SK-N-SH treated with all-trans-retinoic acid at 6 μM for 48 hours (cell line): ENCODE data around the gene SIK3.

Source experiments
- ATAC-seq: fragments of 200-7000 bp; cut with Tn5 transposase; 3 replicates; pipeline ENCODE4 v1.9.1; 2020; ENCODE audit warnings: mild to moderate bottlenecking, moderate library complexity
- ARNTL ChIP-seq: fragments of 450-650 bp; formaldehyde crosslinking; IDR thresholded peaks from 2 replicates; pipeline ENCODE4 v1.5.0; 2020; ENCODE audit warnings: low read depth, mild to moderate bottlenecking, moderate library complexity, borderline replicate concordance
- CREB5 ChIP-seq: fragments of 250-450 bp; sonication (Bioruptor Pico); IDR thresholded peaks from 2 replicates; pipeline ENCODE4 v1.5.1; 2020; ENCODE audit warnings: low read depth, mild to moderate bottlenecking, moderate library complexity
- CSDC2 ChIP-seq: fragments of 250-450 bp; sonication (Bioruptor Pico); IDR thresholded peaks from 2 replicates; pipeline ENCODE4 v1.5.0; 2020; ENCODE audit warnings: mild to moderate bottlenecking, moderate library complexity
- CSRNP3 ChIP-seq: fragments of 250-450 bp; sonication (Bioruptor Pico); IDR thresholded peaks from 2 replicates; pipeline ENCODE4 v1.5.1; 2021; ENCODE audit warnings: mild to moderate bottlenecking, moderate library complexity
- ESRRG ChIP-seq: fragments of 250-450 bp; sonication (Bioruptor Pico); IDR thresholded peaks from 2 replicates; pipeline ENCODE4 v1.6.1; 2021; ENCODE audit warnings: mild to moderate bottlenecking
- GLIS3 ChIP-seq: fragments of 250-450 bp; sonication (Bioruptor Pico); IDR thresholded peaks from 2 replicates; pipeline ENCODE4 v1.5.0; 2020; ENCODE audit warnings: mild to moderate bottlenecking, moderate library complexity
- ISL1 ChIP-seq: fragments of 250-450 bp; sonication (Bioruptor Pico); IDR thresholded peaks from 2 replicates; pipeline ENCODE4 v2.1.2; 2022; ENCODE audit warnings: mild to moderate bottlenecking, moderate library complexity
- OSR1 ChIP-seq: fragments of 250-450 bp; sonication (Bioruptor Pico); IDR thresholded peaks from 2 replicates; pipeline ENCODE4 v1.8.0; 2022; ENCODE audit warnings: moderate library complexity, mild to moderate bottlenecking, inconsistent platforms
- PATZ1 ChIP-seq: fragments of 250-450 bp; sonication (Bioruptor Pico); IDR thresholded peaks from 2 replicates; pipeline ENCODE4 v1.8.0; 2020; ENCODE audit warnings: mild to moderate bottlenecking, moderate library complexity, borderline replicate concordance
- POU6F1 ChIP-seq: fragments of 250-450 bp; sonication (Bioruptor Pico); IDR thresholded peaks from 2 replicates; pipeline ENCODE4 v1.8.0; 2021; ENCODE audit warnings: low read depth, mild to moderate bottlenecking, moderate library complexity, borderline replicate concordance
- PPARA ChIP-seq: fragments of 250-450 bp; sonication (Bioruptor Pico); IDR thresholded peaks from 2 replicates; pipeline ENCODE4 v1.5.0; 2020; ENCODE audit warnings: mild to moderate bottlenecking, borderline replicate concordance
- RARB ChIP-seq: fragments of 250-450 bp; sonication (Bioruptor Pico); IDR thresholded peaks from 2 replicates; pipeline ENCODE4 v1.8.0; 2021; ENCODE audit warnings: mild to moderate bottlenecking, moderate library complexity
- SNAI2 ChIP-seq: fragments of 250-450 bp; sonication (Bioruptor Pico); IDR thresholded peaks from 2 replicates; pipeline ENCODE4 v1.5.0; 2020; ENCODE audit warnings: mild to moderate bottlenecking, moderate library complexity
- TCF4 ChIP-seq: fragments of 250-450 bp; sonication (Bioruptor Pico); IDR thresholded peaks from 2 replicates; pipeline ENCODE4 v1.8.0; 2021; ENCODE audit warnings: mild to moderate bottlenecking, moderate library complexity, borderline replicate concordance
- TSHZ2 ChIP-seq: fragments of 250-450 bp; sonication (Bioruptor Pico); IDR thresholded peaks from 2 replicates; pipeline ENCODE4 v1.5.0; 2020; ENCODE audit warnings: mild to moderate bottlenecking, moderate library complexity
- ZC3H10 ChIP-seq: fragments of 250-450 bp; sonication (Bioruptor Pico); IDR thresholded peaks from 2 replicates; pipeline ENCODE4 v1.5.1; 2021; ENCODE audit warnings: mild to moderate bottlenecking, moderate library complexity
- ZFP3 ChIP-seq: fragments of 250-450 bp; sonication (Bioruptor Pico); IDR thresholded peaks from 2 replicates; pipeline ENCODE4 v1.5.0; 2020; ENCODE audit warnings: mild to moderate bottlenecking, moderate library complexity
- ZFP30 ChIP-seq: fragments of 450-650 bp; formaldehyde crosslinking; IDR thresholded peaks from 2 replicates; pipeline ENCODE4 v1.5.0; 2022; ENCODE audit warnings: mild to moderate bottlenecking, moderate library complexity
- ZNF565 ChIP-seq: fragments of 450-650 bp; formaldehyde crosslinking; conservative IDR thresholded peaks from 2 replicates; pipeline ENCODE4 v1.5.0; 2020; ENCODE audit warnings: low read depth, mild to moderate bottlenecking, moderate library complexity
- ZNF70 ChIP-seq: fragments of 450-650 bp; formaldehyde crosslinking; IDR thresholded peaks from 2 replicates; pipeline ENCODE4 v1.5.0; 2020; ENCODE audit warnings: mild to moderate bottlenecking, moderate library complexity
- ZNF8 ChIP-seq: fragments of 450-650 bp; formaldehyde crosslinking; IDR thresholded peaks from 2 replicates; pipeline ENCODE4 v1.5.0; 2020; ENCODE audit warnings: mild to moderate bottlenecking, moderate library complexity

The SIK3 gene

GRCh38 chr11:116906479-116906878 is 191.7 kb downstream of the SIK3 start:
- no peak for ATAC-seq
- TF ChIP-seq PATZ1 (no peak), ZNF8 (CRISPR knock-in tag) (no peak), ISL1 (CRISPR knock-in tag) (no peak), TSHZ2 (CRISPR knock-in tag) (no peak), SNAI2 (CRISPR knock-in tag) (no peak), ZFP30 (CRISPR knock-in tag) (no peak), CSDC2 (CRISPR knock-in tag) (no peak), RARB (CRISPR knock-in tag) (no peak), ZC3H10 (no peak), ZFP3 (no peak), ZNF565 (CRISPR knock-in tag) (no peak), ZNF70 (CRISPR knock-in tag) (no peak), POU6F1 (CRISPR knock-in tag) (no peak), TCF4 (CRISPR knock-in tag) (no peak), ESRRG (CRISPR knock-in tag) (no peak), CSRNP3 (CRISPR knock-in tag) (no peak), PPARA (CRISPR knock-in tag) (no peak), OSR1 (CRISPR knock-in tag) (no peak), CREB5 (no peak)

- TF ChIP-seq ZC3H10: no peak
- TF ChIP-seq PATZ1: no peak
- no peak for TF ChIP-seq PPARA (CRISPR knock-in tag)
- TF ChIP-seq RARB (CRISPR knock-in tag): no peak
- no peak for TF ChIP-seq TCF4 (CRISPR knock-in tag)
- TF ChIP-seq ARNTL (CRISPR knock-in tag): no peak
- no peak for TF ChIP-seq GLIS3 (CRISPR knock-in tag)
- no peak for ATAC-seq
These were observed 195.1 kb downstream of the SIK3 start for GRCh38 chr11:116903090-116903489.
